K562 (cell line): ENCODE results near the gene SCGB3A2. TPM values are rescaled to one million over a fixed set of nuclear protein-coding genes. Genes with fewer than 3 reads are reported as not detected.

Source experiments
- BRCA1 ChIP-seq, 2 experiments: fragments of 450-650 bp in 1 of 2; sonication (generic) in 1 of 2; formaldehyde crosslinking in 1 of 2; IDR thresholded peaks; 2 replicates each; pipeline versions ENCODE4 v1.5.0 to v1.6.1; 2017 to 2020; ENCODE audit warnings: mild to moderate bottlenecking in 1 of 2, missing genetic modification reagents in 1 of 2
- CEBPG ChIP-seq, 3 experiments: fragments of 200-800 bp in 1 of 3; sonication (Bioruptor generic) in 1 of 3; sonication (generic) in 1 of 3; formaldehyde crosslinking in 1 of 3; IDR thresholded peaks in 2 of 3; conservative IDR thresholded peaks in 1 of 3; 2 replicates each; pipeline versions ENCODE4 v1.6.1 to v1.8.0; 2016 to 2022; ENCODE audit warnings: missing compliant biosample characterization in 2 of 3, missing genetic modification characterization in 2 of 3, mild to moderate bottlenecking in 1 of 3, missing genetic modification reagents in 1 of 3
- CHD4 ChIP-seq: fragments of 200-600 bp; sonication (generic); IDR thresholded peaks from 3 replicates; pipeline ENCODE4 v1.6.1; 2012; ENCODE audit warnings: low read depth, mild to moderate bottlenecking, mixed read lengths, low read length, inconsistent platforms; ENCODE audit not compliant: insufficient read depth, insufficient replicate concordance, poor library complexity, severe bottlenecking
- CREB1 ChIP-seq, 2 experiments: sonication (generic) in 1 of 2; formaldehyde crosslinking in 1 of 2; IDR thresholded peaks; 2 replicates each; pipeline versions ENCODE4 v1.6.1 to v1.8.0; 2012 to 2022; ENCODE audit warnings: inconsistent platforms in 1 of 2, mild to moderate bottlenecking in 1 of 2, missing genetic modification reagents in 1 of 2, moderate library complexity in 1 of 2
- DMBX1 ChIP-seq: fragments of 250-450 bp; sonication (Bioruptor Pico); IDR thresholded peaks from 2 replicates; pipeline ENCODE4 v1.8.0; 2022; ENCODE audit warnings: inconsistent platforms, mild to moderate bottlenecking, moderate library complexity, borderline replicate concordance
- KDM5B ChIP-seq: fragments of 200-600 bp; sonication (generic); IDR thresholded peaks from 2 replicates; pipeline ENCODE4 v1.6.1; 2012; ENCODE audit warnings: low read depth, mild to moderate bottlenecking, moderate library complexity, low read length, control low read depth, inconsistent platforms; ENCODE audit not compliant: insufficient replicate concordance
- SAP30 ChIP-seq: fragments of 200-600 bp; sonication (generic); IDR thresholded peaks from 2 replicates; pipeline ENCODE4 v1.6.1; 2012; ENCODE audit warnings: borderline replicate concordance, low read depth, mild to moderate bottlenecking, moderate library complexity, low read length, control low read depth, inconsistent platforms; ENCODE audit not compliant: insufficient read depth, poor library complexity, severe bottlenecking
- SMAD3 ChIP-seq: fragments of 450-650 bp; formaldehyde crosslinking; conservative IDR thresholded peaks from 2 replicates; pipeline ENCODE4 v1.4.0; 2020; ENCODE audit warnings: mild to moderate bottlenecking
- SRF ChIP-seq, 2 experiments: fragments of 250-450, 450-650 bp in 1 of 2; sonication (Bioruptor Pico) in 1 of 2; sonication (generic) in 1 of 2; formaldehyde crosslinking; IDR thresholded peaks; 2 replicates each; pipeline versions ENCODE4 v1.5.0 to v1.5.1; 2020 to 2022; ENCODE audit warnings: mild to moderate bottlenecking in 1 of 2, missing genetic modification reagents in 1 of 2
- TAF7 ChIP-seq: fragments of 450-650 bp; IDR thresholded peaks from 2 replicates; pipeline ENCODE4 v1.6.1; 2016; ENCODE audit warnings: missing genetic modification characterization, missing compliant biosample characterization
- polyA plus RNA-seq, 8 experiments: library from polyadenylated mRNA; depleted of rRNA in 4 of 8; stranded (reverse) in 5 of 8; unstranded in 3 of 8; fragments of >200 nt; fragmentation: Nextera tagmentation in 2 of 8; fragmentation: Illumina TruSeq in 1 of 8; extraction: Ambion mirVana in 2 of 8; extraction: Trizol in 1 of 8; gene quantifications; 2 replicates each; pipeline versions ENCODE4 v1.2.1 to v1.2.3, GENCODE V29; 2011 to 2014; ENCODE audit warnings: inconsistent platforms in 1 of 8, missing spikeins in 1 of 8
- total RNA-seq, 7 experiments: library from RNA; depleted of rRNA in 6 of 7; stranded (reverse); fragments of >200 nt in 6 of 7; fragmentation: Illumina TruSeq in 2 of 7; extraction: Trizol in 2 of 7; gene quantifications; 2 replicates each; pipeline versions ENCODE4 v1.2.1 to v1.2.3, GENCODE V29; 2011 to 2021; ENCODE audit warnings: low replicate concordance in 1 of 7
- TF ChIP-seq, protein P1 (sequence below), 2 experiments: fragments of 450-650 bp; formaldehyde crosslinking in 1 of 2; IDR thresholded peaks; 2 replicates each; pipeline versions ENCODE4 v1.4.0 to v1.6.1; 2014 to 2020; ENCODE audit warnings: mild to moderate bottlenecking in 2 of 2, borderline replicate concordance in 1 of 2, low read depth in 1 of 2

The SCGB3A2 gene
- total and polyA plus RNA-seq, 9 of the 15 experiments (the other 6 are each of a cell fraction or from before 2014, with no cell fraction given) = 0.35 TPM; not detected in 8

DNA sequence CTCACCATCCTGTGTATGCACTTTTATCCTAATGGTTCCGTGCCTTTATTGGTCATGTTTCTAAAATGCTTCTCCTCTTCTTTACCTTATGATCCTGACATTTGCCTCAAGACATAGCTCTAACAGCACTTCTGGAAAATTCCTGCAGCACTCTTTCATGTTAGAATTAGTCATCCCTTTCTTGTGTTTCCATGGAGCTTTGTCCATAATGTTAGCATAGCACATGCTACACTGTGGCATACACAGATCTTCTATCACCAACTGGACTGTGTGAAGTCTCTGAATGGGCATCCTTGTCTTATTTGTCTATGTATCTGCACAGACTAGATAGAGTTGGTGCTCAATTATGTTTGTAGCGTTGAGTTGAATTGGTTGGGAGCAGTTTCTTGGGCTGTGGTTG, 2.0 kb downstream of the SCGB3A2 start (continued):
- TF ChIP-seq, protein P1, sequence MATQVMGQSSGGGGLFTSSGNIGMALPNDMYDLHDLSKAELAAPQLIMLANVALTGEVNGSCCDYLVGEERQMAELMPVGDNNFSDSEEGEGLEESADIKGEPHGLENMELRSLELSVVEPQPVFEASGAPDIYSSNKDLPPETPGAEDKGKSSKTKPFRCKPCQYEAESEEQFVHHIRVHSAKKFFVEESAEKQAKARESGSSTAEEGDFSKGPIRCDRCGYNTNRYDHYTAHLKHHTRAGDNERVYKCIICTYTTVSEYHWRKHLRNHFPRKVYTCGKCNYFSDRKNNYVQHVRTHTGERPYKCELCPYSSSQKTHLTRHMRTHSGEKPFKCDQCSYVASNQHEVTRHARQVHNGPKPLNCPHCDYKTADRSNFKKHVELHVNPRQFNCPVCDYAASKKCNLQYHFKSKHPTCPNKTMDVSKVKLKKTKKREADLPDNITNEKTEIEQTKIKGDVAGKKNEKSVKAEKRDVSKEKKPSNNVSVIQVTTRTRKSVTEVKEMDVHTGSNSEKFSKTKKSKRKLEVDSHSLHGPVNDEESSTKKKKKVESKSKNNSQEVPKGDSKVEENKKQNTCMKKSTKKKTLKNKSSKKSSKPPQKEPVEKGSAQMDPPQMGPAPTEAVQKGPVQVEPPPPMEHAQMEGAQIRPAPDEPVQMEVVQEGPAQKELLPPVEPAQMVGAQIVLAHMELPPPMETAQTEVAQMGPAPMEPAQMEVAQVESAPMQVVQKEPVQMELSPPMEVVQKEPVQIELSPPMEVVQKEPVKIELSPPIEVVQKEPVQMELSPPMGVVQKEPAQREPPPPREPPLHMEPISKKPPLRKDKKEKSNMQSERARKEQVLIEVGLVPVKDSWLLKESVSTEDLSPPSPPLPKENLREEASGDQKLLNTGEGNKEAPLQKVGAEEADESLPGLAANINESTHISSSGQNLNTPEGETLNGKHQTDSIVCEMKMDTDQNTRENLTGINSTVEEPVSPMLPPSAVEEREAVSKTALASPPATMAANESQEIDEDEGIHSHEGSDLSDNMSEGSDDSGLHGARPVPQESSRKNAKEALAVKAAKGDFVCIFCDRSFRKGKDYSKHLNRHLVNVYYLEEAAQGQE (IDR thresholded peaks at IDR 0.05; ENCODE audit: borderline replicate concordance) = no peak
- TF ChIP-seq, protein P1 (CRISPR knock-in tag; IDR thresholded peaks at IDR 0.05; ENCODE audit: low read depth) = no peak
- TF ChIP-seq SRF (CRISPR knock-in tag; IDR thresholded peaks at IDR 0.05) (no peak), CEBPG (CRISPR knock-in tag; IDR thresholded peaks at IDR 0.05) (no peak), CEBPG (tag; conservative IDR thresholded peaks at IDR 0.05 in 1 of 2, IDR thresholded peaks at IDR 0.05 in 1 of 2) (no peak), TAF7 (tag) (no peak), BRCA1 (IDR thresholded peaks at IDR 0.05) (no peak), BRCA1 (CRISPR knock-in tag; IDR thresholded peaks at IDR 0.05) (no peak), CREB1 (IDR thresholded peaks at IDR 0.05) (no peak), CREB1 (CRISPR knock-in tag; IDR thresholded peaks at IDR 0.05) (no peak), KDM5B (no peak), SMAD3 (no peak), DMBX1 (CRISPR knock-in tag) (no peak), CHD4 (no peak), SAP30 (no peak)
